K562 (cell line): ENCODE results near the gene SLC8A2. TPM values are rescaled to one million over a fixed set of nuclear protein-coding genes. Genes with fewer than 3 reads are reported as not detected.

Experiments
- BHLHE40 ChIP-seq: IDR thresholded peaks from 2 replicates; pipeline ENCODE4 v1.6.1; 2011; ENCODE audit warnings: low read length, improper control_type of control experiment
- C11orf30 ChIP-seq: fragments of 450-650 bp; IDR thresholded peaks from 2 replicates; pipeline ENCODE4 v1.6.1; 2016; ENCODE audit warnings: low read depth, mild to moderate bottlenecking
- CAMTA2 ChIP-seq: fragments of 250-450 bp; sonication (Bioruptor Pico); conservative IDR thresholded peaks from 2 replicates; pipeline ENCODE4 v1.5.1; 2022
- CHD4 ChIP-seq: fragments of 200-600 bp; sonication (generic); IDR thresholded peaks from 3 replicates; pipeline ENCODE4 v1.6.1; 2012; ENCODE audit warnings: low read depth, mild to moderate bottlenecking, mixed read lengths, low read length, inconsistent platforms; ENCODE audit not compliant: insufficient read depth, insufficient replicate concordance, poor library complexity, severe bottlenecking
- HMGN3 ChIP-seq: IDR thresholded peaks from 2 replicates; pipeline ENCODE4 v1.6.1; 2011; ENCODE audit warnings: borderline replicate concordance, low read depth, mild to moderate bottlenecking, mixed read lengths, low read length; ENCODE audit not compliant: insufficient read length; ENCODE audit errors: extremely low read depth
- HOXB6 ChIP-seq: fragments of 250-450 bp; sonication (Bioruptor Pico); IDR thresholded peaks from 2 replicates; pipeline ENCODE4 v1.5.1; 2022; ENCODE audit warnings: mild to moderate bottlenecking, borderline replicate concordance
- KAT2B ChIP-seq: IDR thresholded peaks from one replicate; pipeline ENCODE4 v1.6.1; 2012; ENCODE audit warnings: low read depth, mild to moderate bottlenecking, control low read depth, inconsistent platforms, low read length, moderate library complexity
- L3MBTL2 ChIP-seq: fragments of 450-650 bp; IDR thresholded peaks from 2 replicates; pipeline ENCODE4 v1.6.1; 2016; ENCODE audit warnings: mild to moderate bottlenecking, moderate library complexity
- MCM7 ChIP-seq, 2 experiments: fragments of 450-650 bp; IDR thresholded peaks; 2 replicates each; pipeline ENCODE4 v1.6.1; 2016 to 2018
- MECOM ChIP-seq: fragments of 250-450 bp; sonication (Bioruptor Pico); IDR thresholded peaks from 2 replicates; pipeline ENCODE4 v1.8.0; 2022; ENCODE audit warnings: inconsistent platforms
- PCBP1 ChIP-seq: fragments of 200-400 bp; formaldehyde crosslinking; IDR thresholded peaks from 2 replicates; pipeline ENCODE4 v1.6.1; 2018; ENCODE audit warnings: mild to moderate bottlenecking, low read depth, low read length; ENCODE audit not compliant: poor library complexity, severe bottlenecking
- XRCC4 ChIP-seq: IDR thresholded peaks from one replicate; pipeline ENCODE4 v1.6.1; 2011; ENCODE audit not compliant: insufficient read depth, insufficient read length; ENCODE audit errors: extremely low read depth
- ZNF133 ChIP-seq: fragments of 250-450 bp; sonication (Bioruptor Pico); IDR thresholded peaks from 2 replicates; pipeline ENCODE4 v1.4.0; 2020; ENCODE audit warnings: mild to moderate bottlenecking
- ZNF174 ChIP-seq: fragments of 250-450 bp; sonication (Bioruptor Pico); IDR thresholded peaks from 2 replicates; pipeline ENCODE4 v1.4.0; 2020; ENCODE audit warnings: mild to moderate bottlenecking
- ZNF184 ChIP-seq: sonication (generic); formaldehyde crosslinking; IDR thresholded peaks from 2 replicates; pipeline ENCODE4 v1.5.0; 2020; ENCODE audit warnings: missing genetic modification reagents
- ZNF347 ChIP-seq: fragments of 450-650 bp; formaldehyde crosslinking; IDR thresholded peaks from 2 replicates; pipeline ENCODE4 v1.4.0; 2020; ENCODE audit warnings: low read depth, mild to moderate bottlenecking, moderate library complexity
- polyA plus RNA-seq, 8 experiments: library from polyadenylated mRNA; depleted of rRNA in 4 of 8; stranded (reverse) in 5 of 8; unstranded in 3 of 8; fragments of >200 nt; fragmentation: Nextera tagmentation in 2 of 8; fragmentation: Illumina TruSeq in 1 of 8; extraction: Ambion mirVana in 2 of 8; extraction: Trizol in 1 of 8; gene quantifications; 2 replicates each; pipeline versions ENCODE4 v1.2.1 to v1.2.3, GENCODE V29; 2011 to 2014; ENCODE audit warnings: inconsistent platforms in 1 of 8, missing spikeins in 1 of 8
- total RNA-seq, 7 experiments: library from RNA; depleted of rRNA in 6 of 7; stranded (reverse); fragments of >200 nt in 6 of 7; fragmentation: Illumina TruSeq in 2 of 7; extraction: Trizol in 2 of 7; gene quantifications; 2 replicates each; pipeline versions ENCODE4 v1.2.1 to v1.2.3, GENCODE V29; 2011 to 2021; ENCODE audit warnings: low replicate concordance in 1 of 7
- TF ChIP-seq, protein P1 (sequence below): fragments of 250-450 bp; sonication (Bioruptor Pico); IDR thresholded peaks from 2 replicates; pipeline ENCODE4 v1.8.0; 2021; ENCODE audit warnings: borderline replicate concordance, mild to moderate bottlenecking, moderate library complexity; ENCODE audit not compliant: poor library complexity, severe bottlenecking
- TF ChIP-seq, protein P2 (sequence below): fragments of 250-450 bp; sonication (Bioruptor Pico); IDR thresholded peaks from 2 replicates; pipeline ENCODE4 v1.8.0; 2022; ENCODE audit warnings: inconsistent platforms
- TF ChIP-seq, protein P3 (sequence below): fragments of 250-450 bp; sonication (Bioruptor Pico); IDR thresholded peaks from 2 replicates; pipeline ENCODE4 v1.5.0; 2021; ENCODE audit warnings: mild to moderate bottlenecking, borderline replicate concordance
- TF ChIP-seq, protein P4 (sequence below): fragments of 450-650 bp; formaldehyde crosslinking; IDR thresholded peaks from 2 replicates; pipeline ENCODE4 v1.4.0; 2022; ENCODE audit warnings: missing genetic modification characterization
- TF ChIP-seq, protein P5 (sequence below): fragments of 450-650 bp; IDR thresholded peaks from 2 replicates; pipeline ENCODE4 v1.6.1; 2016

The SLC8A2 gene
- total and polyA plus RNA-seq, 9 of the 15 experiments (the other 6 are each of a cell fraction or from before 2014, with no cell fraction given), result 0.07 to 0.66 (median 0.24) TPM; not detected in 3

DNA sequence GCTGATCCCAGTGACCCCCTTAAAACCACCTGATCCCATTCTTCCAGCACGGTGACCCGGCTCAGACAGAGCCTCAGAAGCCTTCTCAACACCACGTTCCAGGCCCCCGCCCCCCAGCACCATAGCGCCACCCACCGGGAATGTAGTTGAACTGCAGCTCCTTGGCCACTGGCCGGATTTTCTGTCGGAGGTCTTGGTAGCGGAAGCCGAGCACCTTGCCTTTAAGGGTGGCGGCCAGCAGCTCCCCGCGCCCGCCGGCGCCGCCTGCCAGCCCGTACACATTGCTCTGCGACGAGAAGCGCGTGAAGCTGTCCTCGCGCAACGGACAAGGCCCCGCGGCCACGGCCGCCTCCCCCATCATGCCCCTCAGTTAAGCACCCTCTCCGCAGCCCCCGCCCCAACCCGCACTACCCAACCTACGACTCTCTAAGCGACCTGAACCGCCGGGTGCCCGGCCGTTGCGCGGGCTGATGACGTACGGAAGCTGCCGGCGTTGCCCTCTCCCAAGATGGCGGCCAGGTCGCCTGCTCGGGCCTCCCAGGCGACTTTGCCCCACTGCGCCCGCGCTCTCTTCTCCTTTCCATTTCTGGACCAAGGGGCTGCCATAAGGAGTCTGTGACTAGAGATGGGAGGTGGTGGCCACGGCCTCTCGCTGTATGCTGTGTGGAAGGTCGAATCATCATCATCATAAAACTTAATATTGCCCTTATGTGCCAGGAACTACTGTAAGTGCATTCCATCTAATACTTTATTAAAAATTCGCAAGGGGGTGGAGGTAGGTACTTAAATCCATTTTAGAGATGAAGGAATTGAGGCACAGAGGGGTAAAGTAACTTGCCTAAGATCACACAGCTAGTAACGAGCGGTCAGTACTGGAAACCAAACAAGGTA lies 12.4 kb upstream of the SLC8A2 start, which contains the start of gene KPTN (continued):
- TF ChIP-seq ZNF133 (CRISPR knock-in tag) (no peak), ZNF184 (CRISPR knock-in tag) (no peak), HMGN3 (peak; percentile 85), XRCC4 (no peak), CAMTA2 (CRISPR knock-in tag) (no peak), L3MBTL2 (peak; percentile 49; the same call in 1 of the 2 replicates), C11orf30 (peak; percentile 94), ZNF347 (CRISPR knock-in tag) (no peak), HOXB6 (no peak), MCM7 (IDR thresholded peaks at IDR 0.05) (no peak), MECOM (CRISPR knock-in tag) (no peak), PCBP1 (peak; percentile 29), CHD4 (no peak), ZNF174 (CRISPR knock-in tag) (no peak), BHLHE40 (peak; percentile 61), KAT2B (no peak)
- TF ChIP-seq, protein P1, sequence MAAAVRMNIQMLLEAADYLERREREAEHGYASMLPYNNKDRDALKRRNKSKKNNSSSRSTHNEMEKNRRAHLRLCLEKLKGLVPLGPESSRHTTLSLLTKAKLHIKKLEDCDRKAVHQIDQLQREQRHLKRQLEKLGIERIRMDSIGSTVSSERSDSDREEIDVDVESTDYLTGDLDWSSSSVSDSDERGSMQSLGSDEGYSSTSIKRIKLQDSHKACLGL, result no peak
- TF ChIP-seq, protein P2, sequence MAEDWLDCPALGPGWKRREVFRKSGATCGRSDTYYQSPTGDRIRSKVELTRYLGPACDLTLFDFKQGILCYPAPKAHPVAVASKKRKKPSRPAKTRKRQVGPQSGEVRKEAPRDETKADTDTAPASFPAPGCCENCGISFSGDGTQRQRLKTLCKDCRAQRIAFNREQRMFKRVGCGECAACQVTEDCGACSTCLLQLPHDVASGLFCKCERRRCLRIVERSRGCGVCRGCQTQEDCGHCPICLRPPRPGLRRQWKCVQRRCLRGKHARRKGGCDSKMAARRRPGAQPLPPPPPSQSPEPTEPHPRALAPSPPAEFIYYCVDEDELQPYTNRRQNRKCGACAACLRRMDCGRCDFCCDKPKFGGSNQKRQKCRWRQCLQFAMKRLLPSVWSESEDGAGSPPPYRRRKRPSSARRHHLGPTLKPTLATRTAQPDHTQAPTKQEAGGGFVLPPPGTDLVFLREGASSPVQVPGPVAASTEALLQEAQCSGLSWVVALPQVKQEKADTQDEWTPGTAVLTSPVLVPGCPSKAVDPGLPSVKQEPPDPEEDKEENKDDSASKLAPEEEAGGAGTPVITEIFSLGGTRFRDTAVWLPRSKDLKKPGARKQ (CRISPR knock-in tag), result no peak
- TF ChIP-seq, protein P3, sequence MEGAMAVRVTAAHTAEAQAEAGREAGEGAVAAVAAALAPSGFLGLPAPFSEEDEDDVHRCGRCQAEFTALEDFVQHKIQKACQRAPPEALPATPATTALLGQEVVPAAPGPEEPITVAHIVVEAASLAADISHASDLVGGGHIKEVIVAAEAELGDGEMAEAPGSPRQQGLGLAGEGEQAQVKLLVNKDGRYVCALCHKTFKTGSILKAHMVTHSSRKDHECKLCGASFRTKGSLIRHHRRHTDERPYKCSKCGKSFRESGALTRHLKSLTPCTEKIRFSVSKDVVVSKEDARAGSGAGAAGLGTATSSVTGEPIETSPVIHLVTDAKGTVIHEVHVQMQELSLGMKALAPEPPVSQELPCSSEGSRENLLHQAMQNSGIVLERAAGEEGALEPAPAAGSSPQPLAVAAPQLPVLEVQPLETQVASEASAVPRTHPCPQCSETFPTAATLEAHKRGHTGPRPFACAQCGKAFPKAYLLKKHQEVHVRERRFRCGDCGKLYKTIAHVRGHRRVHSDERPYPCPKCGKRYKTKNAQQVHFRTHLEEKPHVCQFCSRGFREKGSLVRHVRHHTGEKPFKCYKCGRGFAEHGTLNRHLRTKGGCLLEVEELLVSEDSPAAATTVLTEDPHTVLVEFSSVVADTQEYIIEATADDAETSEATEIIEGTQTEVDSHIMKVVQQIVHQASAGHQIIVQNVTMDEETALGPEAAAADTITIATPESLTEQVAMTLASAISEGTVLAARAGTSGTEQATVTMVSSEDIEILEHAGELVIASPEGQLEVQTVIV (CRISPR knock-in tag), result no peak
- TF ChIP-seq, protein P4, sequence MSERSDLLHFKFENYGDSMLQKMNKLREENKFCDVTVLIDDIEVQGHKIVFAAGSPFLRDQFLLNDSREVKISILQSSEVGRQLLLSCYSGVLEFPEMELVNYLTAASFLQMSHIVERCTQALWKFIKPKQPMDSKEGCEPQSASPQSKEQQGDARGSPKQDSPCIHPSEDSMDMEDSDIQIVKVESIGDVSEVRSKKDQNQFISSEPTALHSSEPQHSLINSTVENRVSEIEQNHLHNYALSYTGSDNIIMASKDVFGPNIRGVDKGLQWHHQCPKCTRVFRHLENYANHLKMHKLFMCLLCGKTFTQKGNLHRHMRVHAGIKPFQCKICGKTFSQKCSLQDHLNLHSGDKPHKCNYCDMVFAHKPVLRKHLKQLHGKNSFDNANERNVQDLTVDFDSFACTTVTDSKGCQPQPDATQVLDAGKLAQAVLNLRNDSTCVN (CRISPR knock-in tag), result no peak; the same call in 1 of the 2 replicates
- TF ChIP-seq, protein P5, sequence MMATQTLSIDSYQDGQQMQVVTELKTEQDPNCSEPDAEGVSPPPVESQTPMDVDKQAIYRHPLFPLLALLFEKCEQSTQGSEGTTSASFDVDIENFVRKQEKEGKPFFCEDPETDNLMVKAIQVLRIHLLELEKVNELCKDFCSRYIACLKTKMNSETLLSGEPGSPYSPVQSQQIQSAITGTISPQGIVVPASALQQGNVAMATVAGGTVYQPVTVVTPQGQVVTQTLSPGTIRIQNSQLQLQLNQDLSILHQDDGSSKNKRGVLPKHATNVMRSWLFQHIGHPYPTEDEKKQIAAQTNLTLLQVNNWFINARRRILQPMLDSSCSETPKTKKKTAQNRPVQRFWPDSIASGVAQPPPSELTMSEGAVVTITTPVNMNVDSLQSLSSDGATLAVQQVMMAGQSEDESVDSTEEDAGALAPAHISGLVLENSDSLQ, result no peak
